GM13976 (cell line): ENCODE measurements around the gene ZNF768.

ENCODE experiments used
- DNase-seq: peaks from one replicate; pipeline ENCODE4 v3.0.0; 2012; ENCODE audit warnings: low spot score
- CTCF ChIP-seq: IDR thresholded peaks from 2 replicates; pipeline ENCODE4 v1.5.1; 2012; ENCODE audit warnings: borderline replicate concordance, mild to moderate bottlenecking; ENCODE audit not compliant: insufficient read depth; ENCODE audit errors: extremely low read depth, missing control alignments, control extremely low read depth
- in situ Hi-C: fragments of 300-500 bp; cut with MboI; formaldehyde crosslinking; loops from one replicate; pipeline ENCODE4 v1.12.0; 2022; ENCODE audit warnings: low sequenced_read_pairs, mixed read lengths, inconsistent platforms; ENCODE audit not compliant: unreplicated experiment

ZNF768 gene

GRCh38 chr16:30503403-30504296 is 22.7 kb downstream of the ZNF768 start:
- no peak for TF ChIP-seq CTCF
- in situ Hi-C loops = no loop called here

DNA sequence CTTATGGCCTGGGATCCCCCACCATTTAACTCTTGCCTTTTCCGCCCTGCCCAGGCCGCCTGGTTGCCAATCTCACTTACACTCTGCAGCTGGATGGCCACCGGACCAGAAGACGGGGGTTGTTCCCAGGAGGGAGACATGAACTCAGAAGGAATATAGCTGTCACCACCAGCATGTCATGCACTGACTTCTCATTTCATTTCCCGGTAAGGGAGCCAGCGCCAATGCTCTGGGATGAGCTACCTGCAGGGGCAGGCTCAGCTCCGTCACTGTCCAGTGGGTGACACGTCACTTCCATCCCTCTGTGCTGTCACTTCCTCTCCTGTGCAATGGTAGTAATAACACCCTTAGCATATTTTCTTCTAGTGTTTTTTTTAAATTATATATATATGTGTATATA is 27.1 kb downstream of the ZNF768 start:
- TF ChIP-seq CTCF = no peak
- DNase-seq = no peak
- in situ Hi-C loops = no loop called here

More at GRCh38 chr16:30503403-30504296, 22.7 kb downstream of the ZNF768 start:
- DNase-seq = no peak

DNA sequence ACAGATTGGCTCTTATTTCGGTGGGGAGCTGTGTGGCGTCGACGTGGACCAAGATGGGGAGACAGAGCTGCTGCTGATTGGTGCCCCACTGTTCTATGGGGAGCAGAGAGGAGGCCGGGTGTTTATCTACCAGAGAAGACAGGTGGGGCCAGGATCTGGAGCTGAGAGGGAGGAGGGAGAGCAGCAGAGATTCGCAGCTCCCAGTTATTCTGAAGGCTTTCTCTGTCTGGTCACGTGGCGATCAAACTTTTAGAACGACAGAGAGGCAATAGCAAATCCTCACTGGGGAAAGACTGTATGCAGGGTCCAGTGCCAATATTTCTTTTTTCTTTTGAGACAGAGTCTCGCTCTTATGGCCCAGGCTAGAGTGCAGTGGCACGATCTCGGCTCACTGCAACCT is 31.7 kb downstream of the ZNF768 start:
- in situ Hi-C loops = no loop called here
- TF ChIP-seq CTCF = no peak
- no peak for DNase-seq

DNA sequence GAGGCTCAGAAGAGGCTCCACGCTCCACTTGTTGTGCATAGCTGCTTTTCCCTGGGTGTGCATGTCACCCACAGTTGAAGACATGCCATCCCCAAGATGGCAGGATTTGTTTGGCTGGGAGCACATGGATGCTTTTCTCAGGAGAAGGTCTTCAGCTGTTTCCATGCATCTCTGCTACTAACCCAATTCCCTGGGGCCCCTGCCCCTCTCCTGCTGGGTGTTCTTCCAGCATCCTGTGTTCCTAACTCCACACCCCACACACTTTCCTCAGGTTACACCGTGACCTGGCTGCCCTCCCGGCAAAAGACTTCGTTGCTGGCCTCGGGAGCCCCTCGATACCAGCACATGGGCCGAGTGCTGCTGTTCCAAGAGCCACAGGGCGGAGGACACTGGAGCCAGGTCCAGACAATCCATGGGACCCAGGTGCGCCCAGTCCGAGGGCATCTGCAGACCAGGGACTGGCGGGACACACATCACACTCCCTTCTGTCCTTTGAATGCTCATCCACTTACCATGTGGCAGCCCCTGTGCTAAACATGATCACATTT is 32.4 kb downstream of the ZNF768 start:
- no peak for TF ChIP-seq CTCF
- no peak for DNase-seq
- in situ Hi-C loops = no loop called here

DNA sequence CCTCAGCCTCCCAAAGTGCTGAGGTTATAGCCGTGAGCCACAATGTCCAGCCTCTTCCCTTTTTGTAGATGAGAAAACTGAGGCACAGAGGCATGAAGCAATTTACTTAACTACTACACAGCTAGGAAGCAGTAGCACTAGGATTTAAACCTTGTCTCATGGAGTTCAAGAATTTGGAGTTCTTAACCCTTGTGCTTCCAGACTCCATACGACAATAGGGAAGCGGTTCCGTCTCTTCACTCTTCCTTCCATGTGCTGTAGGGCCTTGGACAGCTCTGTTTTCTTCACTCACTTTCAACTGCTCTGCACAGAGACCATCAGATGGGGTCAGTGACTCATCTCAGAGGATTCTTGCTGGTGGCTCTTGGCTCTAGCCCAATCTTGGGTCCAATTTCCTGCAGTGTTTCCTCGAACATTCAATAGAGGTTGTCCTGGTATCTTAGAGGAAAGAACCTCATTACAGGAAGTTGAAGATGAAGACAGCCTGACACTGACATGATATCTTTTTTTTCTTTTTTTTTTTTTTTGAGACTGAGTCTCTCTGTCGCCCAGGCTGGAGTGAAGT is 34.5 kb downstream of the ZNF768 start:
- TF ChIP-seq CTCF = no peak
- in situ Hi-C loops = no loop called here
- DNase-seq = no peak

DNA sequence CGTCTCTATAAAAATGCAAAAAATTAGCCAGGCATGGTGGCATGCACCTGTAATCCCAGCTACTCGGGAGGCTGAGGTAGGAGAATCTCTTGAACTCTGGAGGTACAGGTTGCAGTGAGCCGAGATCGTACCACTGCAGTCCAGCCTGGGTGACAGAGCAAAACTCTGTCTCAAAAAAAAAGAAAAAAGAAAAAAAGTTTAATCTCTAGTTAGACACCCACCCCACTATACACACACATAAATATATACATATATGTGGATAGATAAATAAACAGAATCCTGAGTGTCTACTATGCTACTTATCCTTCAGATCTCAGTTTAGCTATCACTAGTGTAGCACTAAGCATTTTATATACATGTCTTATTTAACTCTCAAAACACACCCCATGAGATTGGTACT is 35.1 kb downstream of the ZNF768 start:
- TF ChIP-seq CTCF = no peak
- no peak for DNase-seq
- in situ Hi-C loops = no loop called here
